GM19372 (cell line): ENCODE measurements around the gene FIGLA.

Experiments
- ATAC-seq: cut with Tn5 transposase; IDR thresholded peaks from one replicate; pipeline ENCODE4 v1.9.1; 2021; ENCODE audit warnings: mild to moderate bottlenecking, low read depth, moderate library complexity; ENCODE audit not compliant: unreplicated experiment

FIGLA gene

DNA sequence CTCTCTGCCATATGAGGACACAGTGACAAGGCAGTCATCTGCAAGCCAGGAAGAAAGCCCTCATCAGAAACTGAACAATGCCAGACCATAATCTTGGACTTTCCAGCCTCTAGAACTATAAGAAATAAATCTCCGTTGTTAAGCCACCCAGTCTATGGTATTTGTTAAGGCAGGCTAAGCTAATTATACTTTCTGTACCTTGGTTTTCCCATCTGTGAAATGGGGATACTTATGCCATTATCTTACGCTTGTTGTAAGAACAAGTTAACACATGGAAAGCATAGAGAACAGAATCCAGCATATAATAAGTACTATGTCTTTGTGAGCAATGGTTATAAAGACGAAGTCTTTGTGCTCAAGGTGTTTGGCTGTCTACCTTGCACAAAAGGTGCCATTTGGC is 14.2 kb downstream of the FIGLA start:
- ATAC-seq, result no peak

DNA sequence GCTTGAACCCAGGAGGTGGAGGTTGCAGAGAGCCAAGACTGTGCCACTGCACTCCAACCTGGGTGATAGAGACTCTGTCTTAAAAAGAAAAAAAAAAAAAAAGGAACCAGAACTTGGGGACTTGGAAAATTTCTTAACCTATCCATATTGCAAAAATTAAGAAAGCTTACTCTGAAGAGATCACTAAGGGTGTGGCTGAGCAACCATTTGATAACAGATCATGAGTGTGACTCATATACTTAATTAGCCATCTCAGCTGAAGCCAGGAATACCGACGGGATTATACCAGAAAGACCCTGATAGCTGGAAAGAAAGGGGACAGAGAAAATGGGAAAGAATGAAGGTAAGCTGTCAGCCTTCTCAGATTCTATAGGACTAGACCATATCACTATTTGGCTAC is 15.3 kb downstream of the FIGLA start:
- no peak for ATAC-seq

DNA sequence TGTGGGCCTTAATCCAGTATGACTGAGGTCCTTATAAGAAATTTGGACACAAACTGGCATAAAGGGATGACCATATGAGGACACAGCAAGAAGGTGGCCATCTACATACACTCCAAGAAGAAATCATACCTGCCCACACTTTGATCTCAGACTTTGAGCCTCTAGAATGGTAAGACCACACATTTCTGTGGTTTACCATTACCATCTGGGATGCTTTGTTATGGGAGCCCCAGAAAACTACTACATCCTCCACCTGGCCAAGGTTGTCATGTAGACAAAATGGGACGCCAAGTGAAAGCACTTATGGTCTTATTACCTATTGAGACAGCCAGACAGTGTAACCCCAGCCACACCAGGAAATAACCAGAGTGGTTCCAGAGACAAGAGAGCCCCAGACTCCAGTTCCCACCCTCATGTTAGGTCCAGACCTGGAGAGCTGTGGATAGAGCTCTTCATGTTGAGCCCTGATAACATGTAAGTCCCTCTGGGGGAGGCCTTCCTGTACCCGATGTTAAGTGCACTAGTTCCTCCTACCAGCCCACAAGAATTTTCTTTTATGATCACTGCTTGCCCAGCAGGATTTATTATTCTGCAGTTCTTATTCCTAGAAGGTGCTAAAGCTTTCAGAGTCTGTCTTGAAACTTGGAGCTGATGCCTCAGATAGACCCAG is 17.8 kb downstream of the FIGLA start:
- no peak for ATAC-seq

DNA sequence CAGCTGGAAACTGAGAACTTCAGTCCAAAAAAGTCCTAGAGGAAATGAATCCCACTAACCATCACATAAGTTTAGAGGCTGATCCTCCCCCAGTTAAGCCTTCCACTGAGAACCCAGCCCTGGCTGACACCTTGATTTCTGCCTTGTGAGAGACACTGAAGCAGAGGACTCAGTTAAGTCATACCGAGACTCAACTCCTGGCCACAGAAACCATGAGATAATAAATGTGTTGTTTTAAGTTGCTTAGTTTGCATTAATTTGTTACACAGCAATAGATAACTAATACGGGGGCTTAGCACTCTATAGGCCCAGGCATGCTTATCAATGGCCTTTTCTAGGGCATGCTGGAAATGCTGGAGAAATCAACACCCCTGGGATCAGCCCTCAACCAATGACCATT is 19.0 kb downstream of the FIGLA start:
- no peak for ATAC-seq

GRCh38 chr2:70769450-70769849 is 21.0 kb downstream of the FIGLA start:
- ATAC-seq, result no peak

DNA sequence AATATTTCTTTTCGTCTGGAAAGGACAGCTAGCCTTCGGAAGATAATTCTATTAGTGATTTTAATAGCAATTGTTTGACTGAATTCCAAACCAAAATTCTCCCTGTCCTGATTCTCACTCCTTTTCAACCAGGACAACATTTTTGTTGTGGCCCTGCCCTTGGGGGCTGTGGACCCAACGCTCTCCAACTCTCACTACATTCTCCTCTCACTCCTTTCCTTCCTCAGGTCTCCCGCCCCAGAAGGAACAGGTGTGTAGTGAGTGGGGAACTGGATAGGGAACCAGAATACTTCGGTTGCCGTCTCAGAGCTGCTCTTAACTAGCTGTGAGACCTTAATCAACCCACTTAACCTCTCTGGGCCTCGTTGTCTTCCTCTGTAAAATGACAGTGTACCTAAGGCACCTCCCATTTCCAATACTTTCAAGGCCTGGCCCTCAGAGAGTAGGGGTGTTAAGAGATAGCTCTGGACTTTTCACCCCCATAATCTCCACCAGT is 21.8 kb downstream of the FIGLA start:
- ATAC-seq, result no peak

DNA sequence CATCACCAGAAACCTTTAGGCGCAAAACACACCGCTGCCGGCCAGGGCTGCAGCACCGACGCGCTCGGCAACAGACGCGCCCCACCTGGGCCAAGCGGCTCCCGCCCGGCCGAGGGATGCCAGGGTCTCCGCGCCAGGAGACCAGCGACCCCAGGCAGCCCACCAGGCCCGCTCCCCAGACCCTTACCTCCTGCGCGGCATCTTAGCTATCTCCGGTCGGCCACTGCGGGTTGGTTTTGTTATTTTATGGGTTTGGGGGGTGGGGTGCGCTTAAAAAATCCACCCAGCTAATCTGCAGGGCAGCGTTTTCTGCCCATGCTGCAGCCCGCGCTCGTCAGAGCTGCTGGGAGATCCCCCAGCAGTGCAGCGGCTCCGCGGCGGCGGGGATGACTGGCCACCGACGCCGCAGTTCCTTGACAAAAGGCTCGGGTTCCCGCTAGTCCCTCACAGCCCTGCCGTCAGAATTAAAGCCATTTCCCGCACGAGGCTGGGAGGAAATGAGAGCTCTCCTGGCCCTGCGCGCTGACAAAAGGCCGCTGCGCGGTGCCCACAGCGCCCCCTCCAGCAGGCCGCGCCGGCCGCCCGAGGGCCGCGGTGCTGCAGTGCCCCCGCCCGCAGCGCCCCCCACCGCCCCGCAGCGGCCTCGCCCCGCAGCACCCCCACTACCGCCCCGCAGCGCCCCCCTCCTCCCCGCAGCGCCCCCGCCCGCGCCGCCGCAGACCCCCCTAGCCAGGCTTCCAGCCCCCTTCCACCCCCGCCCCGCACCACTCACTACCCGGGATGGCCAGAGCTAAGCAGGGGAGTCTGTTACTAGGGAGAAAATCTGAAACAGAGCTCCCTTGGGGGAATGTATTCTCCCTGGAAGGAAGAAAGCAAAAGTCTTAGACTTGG is 22.5 kb downstream of the FIGLA start, which contains the start of gene ADD2:
Gene ADD2 (minus strand): TSS at position 502 of the 891 bp plus-strand sequence. CDS start 61,792 bp downstream, outside the sequence.
- ATAC-seq, result no peak

- no peak for ATAC-seq
Measured at GRCh38 chr2:70767079-70767698, 23.3 kb downstream of the FIGLA start.

DNA sequence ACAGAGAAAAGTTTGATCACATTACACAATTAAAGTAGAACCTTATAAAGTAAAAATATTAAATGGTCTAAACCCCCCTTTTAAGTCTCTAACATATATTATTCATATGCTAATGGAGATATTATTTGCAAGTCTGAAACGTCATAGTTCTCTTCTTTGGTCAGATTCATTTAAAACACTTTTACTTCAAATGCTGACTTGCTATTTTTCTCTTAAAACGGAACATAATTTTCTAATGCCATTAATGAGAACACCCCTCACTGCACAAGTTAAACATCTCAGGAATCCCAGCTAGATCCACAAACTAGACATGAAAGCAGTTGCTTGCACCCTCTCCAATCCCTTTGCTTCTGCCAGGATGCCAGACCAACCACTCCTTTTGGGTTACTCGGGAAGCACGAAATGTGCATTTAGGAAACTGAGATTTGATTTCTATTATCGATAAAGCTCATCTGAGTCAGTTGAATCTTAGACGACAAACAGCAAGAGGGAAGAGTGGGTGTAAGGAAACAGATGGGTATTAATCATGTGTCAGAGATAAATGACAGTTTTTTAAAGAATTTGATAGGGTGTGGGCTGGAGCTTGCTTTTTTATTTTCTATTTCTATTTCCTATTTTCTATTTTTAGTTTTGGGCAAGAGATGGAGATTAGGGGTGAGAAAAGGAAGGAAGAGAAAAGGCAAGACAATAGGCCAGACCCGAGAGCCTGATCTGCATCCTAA is 23.9 kb downstream of the FIGLA start:
- ATAC-seq, result no peak

DNA sequence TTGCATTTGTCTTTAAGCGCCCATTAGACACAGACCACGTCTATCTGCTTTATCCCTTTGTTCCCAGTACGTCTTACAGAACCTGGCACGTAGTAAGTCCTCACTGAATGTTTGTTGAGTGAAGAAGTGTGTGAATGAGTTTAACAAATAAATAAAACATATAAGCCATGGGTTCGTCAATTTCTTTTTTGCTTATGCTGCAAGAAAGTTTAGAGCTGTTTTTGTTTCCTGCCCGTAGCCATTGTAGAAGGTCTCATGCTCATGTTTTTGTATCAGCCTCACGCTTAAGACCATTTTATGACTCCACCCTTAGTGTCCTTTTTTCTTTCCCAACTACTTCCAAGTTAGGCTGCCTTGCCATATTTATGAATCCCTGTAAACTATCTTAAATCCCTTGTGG is 24.9 kb downstream of the FIGLA start:
- ATAC-seq, result no peak

GRCh38 chr2:70759446-70759845 is 31.0 kb downstream of the FIGLA start:
- no peak for ATAC-seq

- ATAC-seq, result no peak
Measured at GRCh38 chr2:70757966-70758365, 32.5 kb downstream of the FIGLA start.

DNA sequence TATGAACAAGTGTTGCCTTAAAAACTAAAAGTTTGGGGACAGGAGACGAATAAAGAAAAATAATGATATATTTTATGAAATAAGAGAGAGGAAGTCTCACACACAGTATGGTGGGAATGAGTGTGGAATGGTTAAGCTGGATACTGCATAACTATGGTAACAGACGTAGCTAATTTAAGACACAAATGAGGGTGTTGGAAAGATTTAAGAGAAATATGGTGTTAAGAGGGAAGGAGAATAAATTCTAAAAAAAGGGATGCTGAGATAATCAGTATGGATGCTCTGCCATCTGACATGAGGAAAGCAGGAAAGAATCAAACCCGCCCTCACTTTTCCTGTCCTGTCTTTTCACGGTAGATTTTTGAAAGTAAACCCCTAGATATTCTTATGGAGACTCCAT is 33.1 kb downstream of the FIGLA start:
- no peak for ATAC-seq

DNA sequence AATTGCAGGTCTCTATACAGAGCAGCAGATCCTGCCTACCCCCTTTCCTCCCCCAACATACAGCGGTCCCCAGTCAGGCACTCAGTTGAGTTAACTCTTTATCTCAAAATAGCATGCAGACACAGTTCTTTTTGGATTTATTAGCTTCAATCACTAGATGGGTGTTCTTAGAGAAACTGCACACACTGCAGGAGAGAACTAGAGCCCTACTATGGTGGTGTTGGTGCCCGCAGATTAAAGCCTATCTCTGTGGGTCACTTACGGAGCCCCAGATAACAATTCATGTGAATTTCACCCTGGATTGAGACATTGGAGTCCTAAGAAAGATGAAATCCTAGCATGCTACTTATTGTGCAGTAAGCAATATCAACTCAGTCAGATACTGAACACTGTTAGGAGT is 34.3 kb downstream of the FIGLA start:
- no peak for ATAC-seq

DNA sequence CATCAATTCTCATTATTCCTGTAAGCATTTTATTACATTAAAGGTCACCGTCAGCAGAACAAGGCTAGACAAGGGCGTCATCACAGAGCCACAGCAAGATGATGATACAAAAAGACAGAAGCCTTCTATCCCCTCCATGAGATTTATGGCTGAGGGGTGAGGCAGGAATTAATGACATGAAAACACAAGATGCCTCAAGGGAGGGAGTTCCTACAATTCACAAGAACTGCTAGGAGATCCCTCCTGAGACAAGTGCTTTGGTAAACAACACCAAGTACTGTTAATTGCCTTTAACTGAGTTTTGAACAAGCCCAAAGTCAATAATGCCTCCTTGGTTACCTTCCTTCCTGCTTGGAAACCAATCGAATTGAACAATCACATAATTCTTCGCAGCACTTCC is 36.5 kb downstream of the FIGLA start:
- ATAC-seq, result no peak

DNA sequence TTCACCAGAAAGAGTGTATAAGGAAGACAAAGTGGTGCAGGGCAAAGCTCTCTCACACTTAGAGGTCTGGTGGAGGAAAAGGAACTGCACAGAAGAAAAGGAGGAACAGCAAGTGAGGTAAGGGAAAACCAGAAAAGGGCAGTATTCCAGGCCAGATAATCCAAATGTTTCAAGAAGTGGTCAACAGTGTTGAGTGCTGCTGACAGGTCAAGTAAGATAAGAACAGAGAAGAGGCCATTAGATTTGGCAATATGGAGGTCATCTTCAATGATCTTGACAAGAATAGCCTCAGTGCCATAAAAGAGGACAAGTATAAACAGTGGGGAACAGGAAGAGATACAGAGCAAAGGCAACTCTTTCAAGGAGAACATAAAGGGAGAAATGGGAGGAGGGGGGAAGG is 37.4 kb downstream of the FIGLA start:
- no peak for ATAC-seq

DNA sequence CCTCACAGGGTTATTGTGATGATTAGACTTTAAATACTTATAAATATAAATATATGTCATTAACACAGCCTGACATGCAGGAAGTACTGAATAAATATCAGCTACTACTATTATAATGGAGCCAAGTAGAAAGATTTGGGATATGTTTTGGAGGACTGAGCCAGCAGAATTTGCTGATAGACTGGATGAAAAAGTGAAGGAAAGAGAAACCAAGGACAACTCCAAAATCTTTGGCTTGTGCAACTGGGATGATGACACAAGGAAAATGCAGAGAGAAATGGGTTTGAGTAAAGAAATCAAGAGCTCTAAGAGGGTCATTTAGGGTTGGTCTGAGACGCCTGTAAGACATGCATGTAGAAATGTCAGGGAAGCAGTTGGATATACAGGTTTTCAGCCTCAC is 38.0 kb downstream of the FIGLA start:
- no peak for ATAC-seq

DNA sequence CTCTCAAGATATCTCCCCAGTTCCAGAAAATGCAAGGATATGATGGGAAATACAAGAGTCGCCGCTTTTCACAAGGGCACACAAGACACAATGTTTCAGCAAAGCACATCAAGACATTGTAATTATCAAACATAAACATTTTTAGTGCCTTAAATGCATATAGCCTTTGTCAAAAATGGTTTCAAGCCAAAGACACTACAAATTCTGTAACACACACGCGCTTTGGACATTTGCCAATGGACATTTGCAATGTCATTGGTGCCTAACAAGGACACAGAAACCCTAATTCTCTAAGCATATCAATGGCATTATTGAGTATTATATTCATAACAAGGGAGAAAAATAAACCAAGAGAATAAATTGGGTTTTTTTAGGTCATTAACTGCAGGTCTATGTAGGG is 38.6 kb downstream of the FIGLA start:
- no peak for ATAC-seq

DNA sequence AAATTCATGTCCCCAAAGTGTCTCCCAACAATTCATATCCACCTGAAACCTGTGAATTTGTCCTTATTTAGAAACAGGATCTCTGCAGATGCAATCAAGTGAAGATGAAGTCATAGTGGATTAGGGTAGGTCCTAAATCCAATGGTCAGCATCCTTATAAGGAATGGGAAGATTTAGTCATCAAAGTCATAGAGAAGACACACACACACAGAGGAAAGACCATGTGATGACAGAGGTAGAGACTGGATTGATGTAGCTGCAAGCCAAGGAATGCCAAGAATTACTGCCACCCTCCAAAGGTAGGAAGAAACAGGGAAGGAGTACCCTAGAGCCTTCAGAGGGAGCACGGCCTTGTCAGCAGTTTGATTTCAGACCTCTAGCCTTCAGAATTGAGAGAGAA is 40.1 kb downstream of the FIGLA start:
- no peak for ATAC-seq

- ATAC-seq, result no peak
Measured at GRCh38 chr2:70748002-70748784, 42.2 kb downstream of the FIGLA start.
